MV-4-11 (cell line): Measurements from ENCODE around the gene TMEM52.
A peak's percentile ranks its signal among the peaks of the same experiment; 100 is the strongest.

Experiments
- DNase-seq: peaks from one replicate; lab custom pipeline; 2025; lab: John Stamatoyannopoulos, UW

TMEM52 gene

GRCh38 chr1:1914971-1915692, 3.9 kb downstream of the TMEM52 start, which contains the start of gene CALML6:
CALML6 (plus strand) TSS chr1:1915260; CDS start chr1:1915281, 21 bp downstream.
- no peak for DNase-seq

- no peak for DNase-seq
Measured at GRCh38 chr1:1914101-1914970, 4.7 kb downstream of the TMEM52 start.

- DNase-seq: no peak
Measured at GRCh38 chr1:1911350-1912041, 7.6 kb downstream of the TMEM52 start.

- DNase-seq: no peak
Measured at GRCh38 chr1:1910651-1911331, 8.3 kb downstream of the TMEM52 start.

GRCh38 chr1:1910033-1910465, 9.0 kb downstream of the TMEM52 start:
- no peak for DNase-seq

- no peak for DNase-seq
Measured at GRCh38 chr1:1908506-1908791, 10.6 kb downstream of the TMEM52 start.

- no peak for DNase-seq
Measured at GRCh38 chr1:1907098-1907736, 11.9 kb downstream of the TMEM52 start.

- DNase-seq: peak; percentile 60
Measured at GRCh38 chr1:1906185-1907097, 12.6 kb downstream of the TMEM52 start.

- DNase-seq: no peak
Measured at GRCh38 chr1:1903224-1903623, 15.9 kb downstream of the TMEM52 start.

GRCh38 chr1:1901641-1902294, 17.3 kb downstream of the TMEM52 start:
- DNase-seq: no peak

- no peak for DNase-seq
Measured at GRCh38 chr1:1900883-1901640, 18.0 kb downstream of the TMEM52 start.

GRCh38 chr1:1899967-1900327, 19.1 kb downstream of the TMEM52 start:
- no peak for DNase-seq

GRCh38 chr1:1899266-1899966, 19.7 kb downstream of the TMEM52 start:
- DNase-seq: no peak

- DNase-seq: no peak
Measured at GRCh38 chr1:1898246-1898933, 20.7 kb downstream of the TMEM52 start.

GRCh38 chr1:1895456-1896336, 23.4 kb downstream of the TMEM52 start:
- DNase-seq: no peak

GRCh38 chr1:1895060-1895418, 24.0 kb downstream of the TMEM52 start:
- no peak for DNase-seq
